ENCODE data around the gene MAD2L2.

DNA sequence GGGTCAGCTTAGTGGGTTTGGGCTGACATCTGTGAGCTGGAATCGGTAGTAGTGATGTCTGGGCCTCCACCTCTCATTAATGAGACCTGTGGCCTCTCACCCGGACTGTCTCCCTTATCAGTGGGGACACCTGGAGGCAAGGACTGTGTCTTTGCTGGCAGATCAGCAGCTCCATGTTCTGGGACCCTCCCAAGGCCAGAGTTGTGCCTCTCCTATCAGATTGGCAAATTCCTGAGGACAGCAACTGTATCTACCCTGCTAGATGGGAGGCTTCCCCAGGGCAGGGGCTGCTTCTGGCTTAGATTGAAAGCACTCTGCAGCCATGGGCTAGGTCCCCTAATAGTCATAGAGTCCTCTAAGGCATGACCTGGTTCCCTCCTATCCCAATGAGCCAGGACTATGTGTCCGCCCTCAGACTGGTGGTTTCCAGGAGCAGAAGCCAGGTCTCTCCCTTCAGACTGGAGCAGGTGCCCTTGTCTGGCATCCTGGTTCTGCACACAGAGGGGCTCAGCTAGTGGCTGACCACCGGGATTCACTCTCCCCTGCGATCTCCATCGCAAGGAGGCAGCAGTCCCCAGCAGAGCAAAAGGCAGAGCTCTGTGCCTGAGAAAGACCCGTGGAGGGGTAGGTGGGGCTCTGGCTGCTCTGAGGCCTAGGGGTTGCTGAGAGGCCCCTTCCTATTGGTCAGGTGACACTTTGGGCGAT is 16.4 kb upstream of the MAD2L2 start:
- TF ChIP-seq, protein P1, sequence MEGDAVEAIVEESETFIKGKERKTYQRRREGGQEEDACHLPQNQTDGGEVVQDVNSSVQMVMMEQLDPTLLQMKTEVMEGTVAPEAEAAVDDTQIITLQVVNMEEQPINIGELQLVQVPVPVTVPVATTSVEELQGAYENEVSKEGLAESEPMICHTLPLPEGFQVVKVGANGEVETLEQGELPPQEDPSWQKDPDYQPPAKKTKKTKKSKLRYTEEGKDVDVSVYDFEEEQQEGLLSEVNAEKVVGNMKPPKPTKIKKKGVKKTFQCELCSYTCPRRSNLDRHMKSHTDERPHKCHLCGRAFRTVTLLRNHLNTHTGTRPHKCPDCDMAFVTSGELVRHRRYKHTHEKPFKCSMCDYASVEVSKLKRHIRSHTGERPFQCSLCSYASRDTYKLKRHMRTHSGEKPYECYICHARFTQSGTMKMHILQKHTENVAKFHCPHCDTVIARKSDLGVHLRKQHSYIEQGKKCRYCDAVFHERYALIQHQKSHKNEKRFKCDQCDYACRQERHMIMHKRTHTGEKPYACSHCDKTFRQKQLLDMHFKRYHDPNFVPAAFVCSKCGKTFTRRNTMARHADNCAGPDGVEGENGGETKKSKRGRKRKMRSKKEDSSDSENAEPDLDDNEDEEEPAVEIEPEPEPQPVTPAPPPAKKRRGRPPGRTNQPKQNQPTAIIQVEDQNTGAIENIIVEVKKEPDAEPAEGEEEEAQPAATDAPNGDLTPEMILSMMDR (IDR thresholded peaks at IDR 0.05; ENCODE audit: low read depth, low read length, poor library complexity, severe bottlenecking) = no peak
- no peak for TF ChIP-seq EZH2phosphoT487 (IDR thresholded peaks at IDR 0.05; ENCODE audit: borderline replicate concordance, low read length)

All from DOHH2 (cell line).